A549 treated with DMSO at 1 μM for 4 hours (cell line): ENCODE measurements around the gene FAM89B. TPM values are rescaled to one million over a fixed set of nuclear protein-coding genes. Genes with fewer than 3 reads are reported as not detected.

ENCODE experiments used
- total RNA-seq: library from RNA; stranded (reverse); fragments of 200-300 nt; extraction: Qiagen RNA extraction; gene quantifications from 5 replicates; pipeline ENCODE4 v1.2.3, GENCODE V29; 2022; ENCODE audit warnings: low read depth

Gene FAM89B
- total RNA-seq = 29.8 to 56.2 TPM (median 48.0 TPM) in 5 replicates

GRCh38 chr11:65572356-65573051 is at the start of gene FAM89B:
Gene FAM89B (plus strand): TSS chr11:65572538. CDS start chr11:65572670, 132 bp downstream.

GRCh38 chr11:65524741-65525545 is 47.4 kb upstream of the FAM89B start, which contains the start of gene SCYL1:
Gene SCYL1 (plus strand): TSS chr11:65525083. CDS start chr11:65525154, 71 bp downstream.

GRCh38 chr11:65558002-65558929 is 14.1 kb upstream of the FAM89B start, which contains the start of gene LTBP3:
Gene LTBP3 (minus strand): TSS chr11:65558359. CDS start chr11:65557959, 400 bp downstream.

DNA sequence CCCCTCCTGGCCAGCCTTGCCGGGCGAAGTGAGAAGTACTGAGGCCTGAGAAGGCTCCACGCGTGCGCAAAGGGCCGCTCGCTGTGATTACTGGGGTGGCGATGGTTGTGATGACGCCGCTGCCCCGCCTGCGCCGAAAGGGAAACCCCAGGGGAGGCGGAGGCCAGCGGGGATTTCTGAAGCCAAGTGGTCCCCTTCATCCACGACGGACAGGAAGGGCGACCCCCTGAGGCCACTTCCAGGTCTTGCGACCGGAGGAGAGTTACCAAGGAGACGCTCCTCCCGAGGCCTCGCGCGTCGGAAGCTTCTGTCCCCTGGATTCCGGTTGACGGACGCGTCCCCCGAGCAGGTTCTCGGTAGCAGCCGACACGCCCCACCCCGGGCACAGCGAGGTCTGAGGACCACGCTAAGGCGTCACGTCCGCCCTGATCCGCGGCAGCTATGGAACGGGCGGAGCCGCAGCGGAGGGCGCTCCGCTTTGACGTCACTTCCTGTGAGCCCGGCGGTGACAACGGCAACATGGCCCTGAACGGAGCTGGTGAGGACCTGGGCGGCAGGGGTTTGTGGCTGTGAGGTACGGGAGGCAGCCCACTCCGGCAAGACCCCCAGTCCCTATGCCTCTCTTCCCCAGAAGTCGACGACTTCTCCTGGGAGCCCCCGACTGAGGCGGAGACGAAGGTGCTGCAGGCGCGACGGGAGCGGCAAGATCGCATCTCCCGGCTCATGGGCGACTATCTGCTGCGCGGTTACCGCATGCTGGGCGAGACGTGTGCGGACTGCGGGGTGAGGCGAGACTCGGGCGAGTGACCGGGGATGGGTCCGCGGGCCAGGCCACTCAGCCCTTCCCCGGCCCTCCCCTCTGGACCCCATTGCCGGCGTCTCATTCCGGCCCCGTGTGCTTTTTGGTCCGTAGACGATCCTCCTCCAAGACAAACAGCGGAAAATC is 2.1 kb upstream of the FAM89B start, which contains the start of gene ZNRD2:
ZNRD2 (plus strand) TSS at position 505 of the 946 bp plus-strand sequence; CDS start at position 520, 15 bp downstream.

GRCh38 chr11:65575568-65576231 is 3.4 kb downstream of the FAM89B start, which contains the start of gene EHBP1L1:
Gene EHBP1L1 (plus strand): TSS chr11:65576053. CDS start chr11:65576303, 250 bp downstream.

DNA sequence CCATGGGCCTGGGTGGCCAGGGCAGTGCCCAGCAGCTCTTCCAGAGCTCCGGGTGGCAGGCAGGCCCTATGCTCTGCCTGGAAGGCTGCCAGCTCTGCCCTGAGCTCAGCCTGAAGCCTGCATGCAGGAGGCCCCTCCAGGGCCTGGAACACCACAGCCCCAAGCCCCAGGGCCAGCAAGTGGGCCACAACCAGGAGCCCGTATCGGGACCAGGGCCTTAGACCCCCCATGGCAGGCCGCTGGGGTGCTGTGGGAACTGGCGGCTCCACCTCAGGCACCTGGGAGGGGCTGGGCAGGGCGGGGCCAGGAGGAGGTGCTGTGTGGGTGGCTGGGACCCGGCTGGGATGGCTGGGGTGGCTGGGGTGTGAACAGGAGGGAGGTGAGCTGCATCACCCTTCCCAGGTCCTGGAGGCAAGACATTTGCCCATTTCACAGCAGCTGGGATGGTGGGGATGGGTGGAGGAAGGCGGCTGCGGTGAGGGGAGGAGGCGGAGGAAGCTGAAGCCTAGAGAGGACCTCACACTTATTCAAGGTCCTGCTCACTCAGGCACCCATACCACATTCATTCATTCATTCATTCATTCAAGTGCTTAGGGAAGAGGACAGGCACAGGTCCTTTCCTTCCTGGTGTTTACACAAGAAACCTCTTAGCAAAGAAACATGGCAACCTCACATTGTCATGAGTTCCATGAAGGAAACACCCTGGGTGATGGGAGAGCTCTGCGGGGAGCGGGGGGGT is 23.4 kb downstream of the FAM89B start, which contains the start of gene KCNK7:
KCNK7 (minus strand) TSS at position 258 of the 739 bp plus-strand sequence; CDS start at position 230, 28 bp downstream.

GRCh38 chr11:65615229-65615949 is 43.1 kb downstream of the FAM89B start, which contains the start of gene PCNX3:
Gene PCNX3 (plus strand): TSS chr11:65615776. CDS start chr11:65616312, 536 bp downstream.

Other genes starting within 250 kb of the FAM89B start
- gene DPF2, start 238.7 kb upstream of the FAM89B start, total RNA-seq = 39.6 to 46.0 TPM (median 41.1 TPM) in 5 replicates
- 0.65 to 1.00 TPM (median 0.86 TPM) in 5 replicates for gene TIGD3, start 217.8 kb upstream of the FAM89B start, total RNA-seq
- gene SLC25A45, start 189.9 kb upstream of the FAM89B start, total RNA-seq = 10.5 to 12.9 TPM (median 11.5 TPM) in 5 replicates
- 42.5 to 52.5 TPM (median 51.4 TPM) in 5 replicates for gene FRMD8, start 185.9 kb upstream of the FAM89B start, total RNA-seq
- gene NEAT1, start 149.7 kb upstream of the FAM89B start, total RNA-seq = 133 to 221 TPM (median 217 TPM) in 5 replicates
- 47.2 to 76.6 TPM (median 61.1 TPM) in 5 replicates for gene MALAT1, start 73.5 kb upstream of the FAM89B start, total RNA-seq
- 47.1 to 63.4 TPM (median 58.1 TPM) in 5 replicates for gene SCYL1, start 47.5 kb upstream of the FAM89B start, total RNA-seq
- gene LTBP3, start 14.2 kb upstream of the FAM89B start, total RNA-seq = 92.6 to 142 TPM (median 111 TPM) in 5 replicates
- gene ZNRD2, start 2.1 kb upstream of the FAM89B start, total RNA-seq = 64.8 to 81.6 TPM (median 75.2 TPM) in 5 replicates
- gene EHBP1L1, start 3.5 kb downstream of the FAM89B start, total RNA-seq = 35.8 to 46.9 TPM (median 39.7 TPM) in 5 replicates
- gene KCNK7, start 23.3 kb downstream of the FAM89B start, total RNA-seq = 0.11 to 2.2 TPM (median 0.31 TPM) in 5 replicates
- 44.1 to 59.2 TPM (median 50.6 TPM) in 5 replicates for gene MAP3K11, start 41.7 kb downstream of the FAM89B start, total RNA-seq
- 29.3 to 41.5 TPM (median 36.7 TPM) in 5 replicates for gene PCNX3, start 43.2 kb downstream of the FAM89B start, total RNA-seq
- gene SIPA1, start 65.6 kb downstream of the FAM89B start, total RNA-seq = 9.7 to 22.5 TPM (median 18.8 TPM) in 5 replicates
- 74.4 to 83.8 TPM (median 81.1 TPM) in 5 replicates for gene RELA, start 90.4 kb downstream of the FAM89B start, total RNA-seq
- gene KAT5, start 139.7 kb downstream of the FAM89B start, total RNA-seq = 44.8 to 54.2 TPM (median 47.0 TPM) in 5 replicates
- gene RNASEH2C, start 148.3 kb downstream of the FAM89B start, total RNA-seq = 23.8 to 48.1 TPM (median 44.1 TPM) in 5 replicates
- 10.0 to 13.8 TPM (median 11.8 TPM) in 5 replicates for gene AP5B1, start 208.4 kb downstream of the FAM89B start, total RNA-seq
- gene OVOL1, start 214.5 kb downstream of the FAM89B start, total RNA-seq = 0.02 to 0.08 TPM (median 0.02 TPM) in 3 of 5 replicates, not detected in the others